Kidney (tissue), 14 donors: ENCODE results near the gene BRPF3. TPM values are rescaled to one million over a fixed set of nuclear protein-coding genes. Genes with fewer than 3 reads are reported as not detected.

Experiments
- DNase-seq, 5 donors: peaks; one replicate each; pipeline ENCODE4 v3.0.0-alpha.2; 2013 to 2020
- FAIRE-seq: peaks from 2 replicates; lab custom pipeline; 2012; peaks lifted over from hg19 to GRCh38; lab: Jason Lieb, UNC
- H3K27ac ChIP-seq, 2 donors: one replicate each; pipeline ENCODE4 v1.7.0; 2013; ENCODE audit warnings: low read depth in 2 of 2, low read length in 2 of 2, inconsistent platforms in 1 of 2
- H3K27me3 ChIP-seq: one replicate; pipeline ENCODE4 v1.7.1; 2013; ENCODE audit warnings: low read length, inconsistent platforms; ENCODE audit not compliant: control insufficient read depth, insufficient read depth
- H3K36me3 ChIP-seq, 3 donors: one replicate each; pipeline versions ENCODE4 v1.7.0 to v1.7.1; 2013; ENCODE audit warnings: low read length in 3 of 3, control low read depth in 1 of 3, inconsistent platforms in 1 of 3; ENCODE audit not compliant: insufficient read depth in 3 of 3, control insufficient read depth in 2 of 3
- H3K4me1 ChIP-seq, 3 donors: one replicate each; pipeline versions ENCODE4 v1.7.0 to v1.7.1; 2013; ENCODE audit warnings: low read length in 3 of 3, inconsistent platforms in 1 of 3, low read depth in 1 of 3; ENCODE audit not compliant: control insufficient read depth in 2 of 3, insufficient read depth in 2 of 3
- H3K4me3 ChIP-seq, 3 donors: one replicate each; pipeline versions ENCODE4 v1.7.0 to v1.8.1; 2013; ENCODE audit warnings: low read length in 3 of 3, control low read depth in 1 of 3, inconsistent platforms in 1 of 3
- H3K9ac ChIP-seq, 3 donors: one replicate each; pipeline versions ENCODE4 v1.7.0 to v1.7.1; 2013; ENCODE audit warnings: low read length in 3 of 3, control low read depth in 1 of 3, inconsistent platforms in 1 of 3
- H3K9me3 ChIP-seq, 3 donors: one replicate each; pipeline versions ENCODE4 v1.7.0 to v1.7.1; 2013; ENCODE audit warnings: low read length in 3 of 3, control low read depth in 1 of 3, inconsistent platforms in 1 of 3; ENCODE audit not compliant: control insufficient read depth in 2 of 3, insufficient read depth in 1 of 3
- intact Hi-C: fragments of 100-400 bp; cut with DNase I; formaldehyde crosslinking; loops from one replicate; pipeline ENCODE4 v1.11.1; 2022
- polyA plus RNA-seq: library from polyadenylated mRNA; stranded (reverse); fragments of 350-450 nt; fragmentation: Illumina TruSeq; extraction: RNeasy Lipid Tissue Mini Kit (QIAGEN cat#74804); gene quantifications from one replicate; pipeline ENCODE4 v1.2.3, GENCODE V29; 2014; ENCODE audit warnings: low read depth, low replicate concordance; ENCODE audit not compliant: insufficient read depth
- total RNA-seq: library from RNA; stranded (reverse); fragmentation: NEBNext Ultra II Directional; extraction: Animal tissue kit (Norgen Biotek cat#: 25700); gene quantifications from one replicate; pipeline ENCODE4 v1.2.1, GENCODE V29; 2021
- TF ChIP-seq, protein P1 (sequence below): IDR thresholded peaks from 3 replicates; pipeline ENCODE4 v1.5.1; 2012; ENCODE audit warnings: mild to moderate bottlenecking, moderate library complexity, borderline replicate concordance; ENCODE audit not compliant: insufficient read depth; ENCODE audit errors: extremely low read depth
- donor health status: control.
- donor health status: control.
- donor health status: control.
- donor health status: control.
- donor health status: control.
- donor health status: DM: yes; HTN: yes; CAD: no.
- donor health status: Normal renal cell carcinoma (clear cell type).

BRPF3 gene
- total and polyA plus RNA-seq, 2 donors from 2014 or later, result 10.2 to 29.5 TPM

DNA sequence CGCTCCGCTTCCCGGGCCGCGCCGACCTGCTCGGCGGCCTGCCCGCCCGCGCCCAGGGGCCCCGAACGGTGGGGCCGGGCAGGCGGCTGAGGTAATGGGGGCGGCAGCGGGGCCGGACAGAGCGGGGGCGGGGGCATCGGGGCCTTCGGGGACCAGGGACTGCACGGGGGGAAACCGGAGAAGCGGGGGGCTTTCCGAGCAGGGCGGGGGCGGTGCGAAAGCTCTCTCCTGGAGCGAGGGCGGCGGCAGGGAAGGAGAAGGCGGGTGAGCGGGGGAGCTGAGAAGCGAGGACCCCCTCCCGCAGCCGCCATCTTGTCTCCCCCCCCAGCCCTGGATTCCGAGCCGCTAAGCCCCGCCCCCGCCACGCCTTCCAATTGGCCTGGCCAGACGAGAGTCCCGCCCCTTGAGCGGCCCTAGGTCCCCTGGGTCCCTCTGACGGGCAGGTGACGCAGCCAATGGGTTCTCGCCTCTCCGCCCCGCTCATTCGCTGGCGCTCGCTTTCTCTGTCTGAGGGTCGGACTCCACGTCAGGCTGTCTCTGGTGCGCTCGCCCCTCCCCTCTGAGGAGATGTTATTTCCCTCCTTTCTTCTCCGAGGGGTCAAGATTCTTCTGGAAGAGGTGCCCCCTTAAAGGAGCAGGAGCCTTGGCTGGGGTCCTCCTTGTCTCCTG, 470 bp downstream of the BRPF3 start:
- Histone ChIP-seq H3K9me3 (no peaks in the 10 kb centered on the region), H3K27me3 (no peaks in the 10 kb centered on the region), H3K9ac (peak overlapping the region in 2 of 3 donors; percentile 62 to 64), H3K27ac (peak overlapping the region; percentile 88 to 92), H3K4me1 (peaks cover 0 to 11% (median 6%) of the 10 kb centered on the region in 3 donors), H3K36me3 (peaks cover 10 to 17% (median 15%) of the 10 kb centered on the region in 3 donors), H3K4me3 (peak overlapping the region; percentile 72 to 81 (median 73))
- intact Hi-C loops, result no loop called here
- TF ChIP-seq, protein P1, sequence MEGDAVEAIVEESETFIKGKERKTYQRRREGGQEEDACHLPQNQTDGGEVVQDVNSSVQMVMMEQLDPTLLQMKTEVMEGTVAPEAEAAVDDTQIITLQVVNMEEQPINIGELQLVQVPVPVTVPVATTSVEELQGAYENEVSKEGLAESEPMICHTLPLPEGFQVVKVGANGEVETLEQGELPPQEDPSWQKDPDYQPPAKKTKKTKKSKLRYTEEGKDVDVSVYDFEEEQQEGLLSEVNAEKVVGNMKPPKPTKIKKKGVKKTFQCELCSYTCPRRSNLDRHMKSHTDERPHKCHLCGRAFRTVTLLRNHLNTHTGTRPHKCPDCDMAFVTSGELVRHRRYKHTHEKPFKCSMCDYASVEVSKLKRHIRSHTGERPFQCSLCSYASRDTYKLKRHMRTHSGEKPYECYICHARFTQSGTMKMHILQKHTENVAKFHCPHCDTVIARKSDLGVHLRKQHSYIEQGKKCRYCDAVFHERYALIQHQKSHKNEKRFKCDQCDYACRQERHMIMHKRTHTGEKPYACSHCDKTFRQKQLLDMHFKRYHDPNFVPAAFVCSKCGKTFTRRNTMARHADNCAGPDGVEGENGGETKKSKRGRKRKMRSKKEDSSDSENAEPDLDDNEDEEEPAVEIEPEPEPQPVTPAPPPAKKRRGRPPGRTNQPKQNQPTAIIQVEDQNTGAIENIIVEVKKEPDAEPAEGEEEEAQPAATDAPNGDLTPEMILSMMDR, result no peak
- FAIRE-seq (peak; percentile 8), DNase-seq (peak; percentile 99 to 100 (median 99))

DNA sequence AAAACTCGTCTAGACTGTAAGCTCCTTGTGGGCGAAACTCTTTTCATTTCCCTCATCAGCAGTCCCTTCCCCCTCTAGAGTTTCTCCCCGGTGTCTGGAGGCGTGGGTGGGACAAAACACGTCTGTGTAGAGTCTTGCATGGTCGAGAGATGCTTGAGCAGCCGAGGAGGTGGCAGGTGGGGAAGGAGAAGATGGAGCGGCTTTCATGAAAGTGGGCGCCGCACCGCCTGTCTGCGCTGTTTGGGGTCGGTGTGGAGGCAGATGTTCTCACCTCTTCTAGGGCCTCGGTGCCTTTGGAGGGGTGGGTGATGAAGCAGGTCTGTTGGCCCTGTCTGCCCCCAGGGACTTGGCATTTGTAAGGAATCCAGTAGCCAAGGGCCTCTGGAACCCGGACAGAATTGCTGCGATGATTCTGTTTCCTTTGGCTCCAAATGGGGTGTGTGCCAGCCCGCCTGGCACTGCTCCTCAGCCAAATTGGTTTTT, 1.2 kb downstream of the BRPF3 start:
- DNase-seq (peak in 2 of 5 donors; percentile 21 to 77), FAIRE-seq (no peak)
- Histone ChIP-seq H3K27ac (no peak overlapping the region), H3K9ac (no peak overlapping the region), H3K4me1 (peaks cover 0 to 14% (median 6%) of the 10 kb centered on the region in 3 donors), H3K9me3 (no peaks in the 10 kb centered on the region), H3K36me3 (peaks cover 14 to 22% (median 19%) of the 10 kb centered on the region in 3 donors), H3K4me3 (peak overlapping the region; percentile 4 to 73 (median 39)), H3K27me3 (no peaks in the 10 kb centered on the region)
- intact Hi-C loops, result no loop called here
- TF ChIP-seq, protein P1, result no peak

DNA sequence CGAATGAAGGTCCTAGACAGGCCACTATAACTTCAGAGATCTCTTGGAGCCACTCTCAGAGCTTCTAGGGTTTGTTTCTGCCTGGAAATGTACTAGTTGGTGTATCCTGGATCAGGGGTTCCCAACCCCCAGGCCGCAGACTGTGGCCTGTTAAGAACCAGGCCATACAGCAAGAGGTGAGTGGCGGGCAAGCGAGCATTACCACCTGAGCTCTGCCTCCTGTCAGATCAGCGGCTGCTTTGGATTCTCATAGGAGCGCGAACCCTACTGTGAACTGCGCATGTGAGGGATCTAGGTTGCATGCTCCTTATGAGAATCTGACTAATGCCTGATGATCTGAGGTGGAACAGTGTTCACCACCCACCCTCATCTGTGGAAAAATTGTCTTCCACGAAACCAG, 2.4 kb downstream of the BRPF3 start:
- intact Hi-C loops, result no loop called here
- H3K4me3 ChIP-seq, result no peak overlapping the region
- no peak for DNase-seq
- H3K36me3 ChIP-seq, result peaks cover 19 to 29% (median 24%) of the 10 kb centered on the region in 3 donors
- no peaks in the 10 kb centered on the region for H3K27me3 ChIP-seq
- H3K4me1 ChIP-seq, result peaks cover 0 to 16% (median 6%) of the 10 kb centered on the region in 3 donors
- TF ChIP-seq, protein P1, result no peak
- no peak overlapping the region for H3K27ac ChIP-seq
- FAIRE-seq, result no peak
- no peaks in the 10 kb centered on the region for H3K9me3 ChIP-seq
- H3K9ac ChIP-seq, result no peak overlapping the region
